ENCODE data around the gene SUFU.
A peak's percentile ranks its signal among the peaks of the same experiment; 100 is the strongest.

SUFU gene

GRCh38 chr10:102621443-102622325, 117.9 kb downstream of the SUFU start:
- no peak for DNase-seq

GRCh38 chr10:102624094-102624493, 120.3 kb downstream of the SUFU start:
- no peak for DNase-seq

- DNase-seq = no peak
Measured at GRCh38 chr10:102624751-102625645, 121.2 kb downstream of the SUFU start.

- DNase-seq = no peak
Measured at GRCh38 chr10:102626026-102626685, 122.4 kb downstream of the SUFU start.

- DNase-seq = no peak
Measured at GRCh38 chr10:102627291-102627735, 123.5 kb downstream of the SUFU start.

- DNase-seq = no peak
Measured at GRCh38 chr10:102627736-102628293, 124.0 kb downstream of the SUFU start.

DNA sequence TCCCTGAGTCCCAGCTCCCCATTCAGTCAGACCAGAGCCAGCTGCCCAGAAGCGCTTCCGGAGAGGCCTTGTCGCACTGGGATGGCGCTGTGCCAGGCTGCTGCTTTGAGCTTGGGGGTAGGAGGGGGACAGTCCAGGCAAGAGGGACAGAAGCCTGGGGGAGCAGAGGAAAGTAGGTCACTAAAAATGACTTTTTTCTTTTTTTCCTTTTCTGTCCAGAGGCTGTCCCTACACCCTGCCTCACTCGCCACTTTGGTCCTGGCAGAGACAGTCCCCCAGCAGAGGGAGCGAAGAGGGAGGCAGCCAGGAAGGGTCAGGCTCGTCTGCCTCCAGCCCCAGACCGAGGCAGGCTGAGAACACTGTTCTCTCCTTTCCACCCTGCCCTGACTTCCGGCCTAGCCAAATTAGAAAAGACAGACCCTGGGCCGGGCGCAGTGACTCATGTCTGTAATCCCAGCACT, 124.7 kb downstream of the SUFU start:
- no peak for DNase-seq

GRCh38 chr10:102629661-102630614, 126.2 kb downstream of the SUFU start:
- no peak for DNase-seq

DNA sequence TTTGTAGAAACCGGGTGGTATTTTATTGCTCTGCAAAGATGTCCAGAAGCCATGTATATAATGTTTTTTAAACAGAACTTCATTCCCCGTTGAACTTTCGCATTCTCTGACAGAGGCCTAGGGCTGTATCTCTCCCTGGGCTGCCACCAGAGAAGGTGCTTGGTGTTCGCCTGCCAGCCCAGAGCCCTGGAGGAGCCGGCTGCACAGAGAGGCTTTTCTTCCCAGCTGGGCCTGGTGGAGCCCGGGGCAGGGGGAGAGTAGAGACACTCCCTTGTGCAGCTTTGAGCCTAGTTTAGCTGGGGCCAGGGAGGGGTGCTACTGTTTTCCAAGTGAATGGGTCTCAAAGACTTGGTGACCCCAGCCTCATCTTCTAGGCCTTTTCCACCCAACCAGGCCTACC, 126.9 kb downstream of the SUFU start:
- no peak for DNase-seq

GRCh38 chr10:102631525-102632393, 128.0 kb downstream of the SUFU start:
- DNase-seq = no peak

- no peak for DNase-seq
Measured at GRCh38 chr10:102632394-102633111, 128.8 kb downstream of the SUFU start.

DNA sequence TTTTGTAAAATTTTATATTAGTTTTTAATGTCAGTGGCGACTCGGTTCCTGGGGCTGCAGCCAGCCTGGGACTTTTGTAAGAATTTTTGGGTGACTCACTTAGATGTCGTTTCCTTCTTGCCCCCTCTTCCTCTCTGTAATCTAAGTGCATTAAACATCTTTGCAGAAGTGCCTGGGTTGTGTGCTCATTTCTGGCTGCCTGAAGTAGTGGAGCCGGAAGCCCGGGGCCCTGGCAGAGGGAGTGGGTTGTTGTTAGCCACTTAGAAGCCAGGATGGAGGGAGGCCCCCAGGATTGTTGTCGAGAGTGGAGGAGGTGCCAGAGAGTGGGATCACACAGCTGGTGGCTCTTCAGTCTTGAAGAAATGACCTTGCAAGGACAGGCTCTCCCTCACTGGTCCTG, 129.5 kb downstream of the SUFU start:
- DNase-seq = no peak

- DNase-seq = no peak
Measured at GRCh38 chr10:102633848-102634247, 130.1 kb downstream of the SUFU start.

- no peak for DNase-seq
Measured at GRCh38 chr10:102634686-102635085, 130.9 kb downstream of the SUFU start.

DNA sequence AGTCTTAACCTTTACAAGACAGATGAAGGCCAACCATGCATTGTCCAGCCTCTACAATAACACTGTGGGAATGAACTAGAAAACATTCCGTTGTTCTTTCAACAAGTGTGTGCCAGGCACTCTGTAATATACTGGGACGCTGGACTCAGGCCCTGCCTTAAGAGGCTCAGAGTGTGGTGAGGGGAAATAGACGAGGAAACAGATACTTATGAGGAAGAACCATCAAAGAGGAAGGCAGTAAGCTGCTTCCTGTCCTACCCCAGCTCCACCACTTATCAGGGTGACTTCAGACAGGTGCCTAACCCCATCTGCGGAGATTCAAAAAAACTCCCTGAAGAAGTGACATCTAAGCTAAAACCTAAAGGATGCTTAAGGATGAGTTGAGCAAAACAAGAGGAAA, 131.6 kb downstream of the SUFU start:
- DNase-seq = no peak

GRCh38 chr10:102639537-102639936, 135.8 kb downstream of the SUFU start:
- no peak for DNase-seq

GRCh38 chr10:102641402-102641801, 137.6 kb downstream of the SUFU start:
- DNase-seq = no peak

DNA sequence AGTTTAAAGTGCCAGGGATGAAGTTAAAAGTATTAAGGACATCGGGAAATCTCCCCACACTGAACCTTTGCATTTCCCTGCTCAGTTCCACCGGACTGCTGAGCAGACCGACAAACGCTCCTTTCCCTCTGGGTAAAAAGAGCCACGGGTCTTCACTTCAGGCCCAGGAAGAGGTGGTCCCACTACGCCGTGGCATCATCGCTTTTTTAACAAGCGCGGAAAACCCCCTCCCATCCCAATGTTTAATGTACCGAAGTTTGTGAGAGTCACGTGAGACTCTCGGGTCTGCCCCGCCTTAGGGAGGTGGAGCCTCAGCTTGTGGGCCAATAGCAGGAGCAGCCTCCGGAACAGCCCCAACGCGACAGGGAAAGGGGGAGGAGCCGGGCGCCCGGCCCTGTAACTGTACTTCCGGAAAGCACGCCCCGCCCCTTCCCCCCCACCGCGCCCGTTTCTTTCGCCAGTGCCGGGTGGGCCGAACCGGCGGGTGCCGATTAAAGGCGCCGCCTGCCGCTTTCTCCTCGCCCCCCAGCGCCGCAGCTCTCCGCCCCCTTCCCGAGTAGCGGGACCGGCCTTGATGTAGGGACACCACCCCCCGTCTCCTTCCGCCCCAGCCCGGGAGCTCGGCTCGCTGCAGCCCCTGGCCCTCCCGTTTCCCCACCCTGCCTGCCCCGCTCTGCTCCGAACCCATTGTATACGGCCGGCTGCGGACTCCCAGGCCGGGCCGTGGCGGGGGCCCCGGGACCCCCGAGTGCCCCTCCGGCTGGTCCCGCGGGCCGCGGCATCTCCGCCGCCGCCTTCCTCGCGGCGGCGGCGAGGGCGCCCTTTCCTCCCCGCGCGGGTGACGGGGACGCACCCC, 138.3 kb downstream of the SUFU start:
- DNase-seq = peak; percentile 74 to 87
